Adipocyte (in vitro differentiated cells): Measurements from ENCODE around the gene LCE1B.

Experiments
- DNase-seq: peaks from one replicate; pipeline ENCODE4 v3.0.0-alpha.2; 2015; ENCODE audit warnings: low read depth
- H3K27me3 ChIP-seq: replicated peaks from 2 replicates; pipeline ENCODE4 v1.7.0; 2013; ENCODE audit warnings: mild to moderate bottlenecking, low read length, moderate library complexity; ENCODE audit not compliant: control insufficient read depth, insufficient read depth
- H3K36me3 ChIP-seq: 2 replicates; pipeline ENCODE4 v1.7.0; 2013; ENCODE audit warnings: low read length, mild to moderate bottlenecking, moderate library complexity; ENCODE audit not compliant: control insufficient read depth, insufficient read depth, severe bottlenecking
- H3K4me1 ChIP-seq: 2 replicates; pipeline ENCODE4 v1.7.0; 2013; ENCODE audit warnings: mild to moderate bottlenecking, low read length, moderate library complexity; ENCODE audit not compliant: control insufficient read depth, insufficient read depth
- H3K4me3 ChIP-seq: 2 replicates; pipeline ENCODE4 v1.7.0; 2013; ENCODE audit warnings: mild to moderate bottlenecking, low read length, moderate library complexity
- H3K9ac ChIP-seq: 2 replicates; pipeline ENCODE4 v1.7.0; 2013; ENCODE audit warnings: mild to moderate bottlenecking, low read length, moderate library complexity
- H3K9me3 ChIP-seq: 2 replicates; pipeline ENCODE4 v1.7.0; 2013; ENCODE audit warnings: mild to moderate bottlenecking, low read length, moderate library complexity; ENCODE audit not compliant: control insufficient read depth

LCE1B gene

GRCh38 chr1:152861374-152861773, 49.6 kb downstream of the LCE1B start:
- no peak overlapping the region for H3K9ac ChIP-seq
- no peak for DNase-seq
- peaks cover 15% of the 10 kb centered on the region for H3K4me1 ChIP-seq
- no peaks in the 10 kb centered on the region for H3K36me3 ChIP-seq
- H3K4me3 ChIP-seq: no peak overlapping the region
- H3K9me3 ChIP-seq: no peaks in the 10 kb centered on the region
- H3K27me3 ChIP-seq: no peaks in the 10 kb centered on the region
